Endodermal cell (in vitro differentiated cells): ENCODE results near the gene ARHGAP45. TPM values are rescaled to one million over a fixed set of nuclear protein-coding genes. Genes with fewer than 3 reads are reported as not detected.
A peak's percentile ranks its signal among the peaks of the same experiment; 100 is the strongest.

Experiments used
- DNase-seq: peaks from one replicate; pipeline ENCODE4 v3.0.0-alpha.2; 2017
- H3K27ac ChIP-seq: 2 replicates; pipeline ENCODE4 v1.5.1; 2013; ENCODE audit warnings: mild to moderate bottlenecking, low read depth, low read length, moderate library complexity
- H3K27me3 ChIP-seq: 2 replicates; pipeline ENCODE4 v1.6.1; 2013; ENCODE audit warnings: mild to moderate bottlenecking, low read length, moderate library complexity; ENCODE audit not compliant: insufficient read depth, control insufficient read depth, poor library complexity, severe bottlenecking
- H3K36me3 ChIP-seq: 2 replicates; pipeline ENCODE4 v1.7.0; 2013; ENCODE audit warnings: mild to moderate bottlenecking, low read length, moderate library complexity; ENCODE audit not compliant: control insufficient read depth, insufficient read depth
- H3K4me1 ChIP-seq: one replicate; pipeline ENCODE4 v1.7.0; 2013; ENCODE audit warnings: low read length; ENCODE audit not compliant: control insufficient read depth, insufficient read depth
- H3K4me3 ChIP-seq: 2 replicates; pipeline ENCODE4 v1.5.1; 2013; ENCODE audit warnings: mild to moderate bottlenecking, low read length, moderate library complexity
- H3K9ac ChIP-seq: 2 replicates; pipeline ENCODE4 v1.6.1; 2013; ENCODE audit warnings: mild to moderate bottlenecking, low read length, moderate library complexity; ENCODE audit not compliant: poor library complexity, severe bottlenecking; ENCODE audit errors: extremely low read depth
- H3K9me3 ChIP-seq: 2 replicates; pipeline ENCODE4 v1.6.1; 2013; ENCODE audit warnings: mild to moderate bottlenecking, low read length, moderate library complexity; ENCODE audit not compliant: control insufficient read depth
- H3K27ac Mint-ChIP-seq: 2 replicates; pipeline ENCODE4 v1.8.0; 2020; ENCODE audit warnings: mixed read lengths
- H3K27me3 Mint-ChIP-seq: 2 replicates; pipeline ENCODE4 v1.8.0; 2021; ENCODE audit warnings: mild to moderate bottlenecking, mixed read lengths; ENCODE audit not compliant: insufficient read depth
- H3K36me3 Mint-ChIP-seq: 2 replicates; pipeline ENCODE4 v1.8.0; 2020; ENCODE audit warnings: low read depth, mixed read lengths
- H3K4me1 Mint-ChIP-seq: 2 replicates; pipeline ENCODE4 v1.8.0; 2020; ENCODE audit warnings: mixed read lengths
- H3K4me3 Mint-ChIP-seq: 2 replicates; pipeline ENCODE4 v1.8.0; 2020; ENCODE audit warnings: mild to moderate bottlenecking, moderate library complexity, mixed read lengths
- H3K9me3 Mint-ChIP-seq: 2 replicates; pipeline ENCODE4 v1.8.0; 2020; ENCODE audit warnings: mild to moderate bottlenecking, mixed read lengths
- WGBS, 2 experiments: methylation state at CpG; one replicate each; pipeline versions ENCODE4 v1.1.5 to v1.1.7; 2013; ENCODE audit warnings: missing lambda C conversion rate in 2 of 2, mixed read lengths in 1 of 2; ENCODE audit not compliant: insufficient coverage in 1 of 2, insufficient read length in 1 of 2; 5-methylcytosine and 5-hydroxymethylcytosine counted together
- total RNA-seq, 2 donors: library from RNA; stranded (reverse); fragmentation: NEBNext Ultra II Directional in 1 of 2; extraction: Animal tissue kit (Norgen Biotek cat#: 25700) in 1 of 2; gene quantifications; 2 replicates in 1 of 2; 3 replicates in 1 of 2; pipeline ENCODE4 v1.2.1, GENCODE V29; 2021
- TF ChIP-seq, protein P1 (sequence below): fragments of 200-600 bp; sonication (generic); conservative IDR thresholded peaks from 2 replicates; pipeline ENCODE4 v1.5.0; 2021; ENCODE audit warnings: antibody characterized with exemption, mild to moderate bottlenecking

ARHGAP45 gene
- total RNA-seq, 2 donors from 2014 or later = 14.8 to 17.1 TPM

DNA sequence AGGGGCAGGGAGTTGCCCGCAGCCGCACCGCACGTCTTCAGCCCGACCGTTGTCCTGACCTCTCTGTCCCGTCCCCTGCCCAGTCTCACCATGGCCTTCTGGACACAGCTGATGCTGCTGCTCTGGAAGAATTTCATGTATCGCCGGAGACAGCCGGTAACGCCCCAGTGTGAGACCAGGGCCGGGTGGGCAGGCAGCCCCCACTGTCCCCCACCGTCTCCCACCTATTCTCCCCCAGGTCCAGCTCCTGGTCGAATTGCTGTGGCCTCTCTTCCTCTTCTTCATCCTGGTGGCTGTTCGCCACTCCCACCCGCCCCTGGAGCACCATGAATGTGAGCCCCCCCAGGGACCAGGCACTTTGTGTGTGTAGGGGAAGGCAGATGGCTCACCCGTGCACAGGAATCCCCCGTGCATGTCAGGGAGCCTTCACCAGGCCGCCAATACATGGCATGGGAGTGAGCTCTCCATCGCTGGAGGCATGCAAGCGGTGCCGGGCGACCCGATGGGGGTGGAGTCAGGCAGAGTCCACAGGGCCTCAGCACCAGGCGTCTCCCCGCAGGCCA is 25.6 kb upstream of the ARHGAP45 start:
- 57 to 63% methylated on average over 11 to 26 of the region's 26 CpGs for WGBS, 2 experiments
- peaks cover 7% of the 10 kb centered on the region for H3K4me1 Mint-ChIP-seq
- no peak for DNase-seq
- H3K4me3 Mint-ChIP-seq = peak overlapping the region; percentile 82
- peaks cover 35% of the 10 kb centered on the region for H3K36me3 Mint-ChIP-seq
- H3K27ac ChIP-seq = no peak overlapping the region
- H3K27me3 ChIP-seq = no peaks in the 10 kb centered on the region
- H3K9me3 Mint-ChIP-seq = no peaks in the 10 kb centered on the region
- no peaks in the 10 kb centered on the region for H3K9me3 ChIP-seq
- no peaks in the 10 kb centered on the region for H3K27me3 Mint-ChIP-seq
- peak overlapping the region; percentile 91 for H3K4me3 ChIP-seq
- peak overlapping the region; percentile 92 for H3K27ac Mint-ChIP-seq
- no peak overlapping the region for H3K9ac ChIP-seq
- TF ChIP-seq, protein P1, sequence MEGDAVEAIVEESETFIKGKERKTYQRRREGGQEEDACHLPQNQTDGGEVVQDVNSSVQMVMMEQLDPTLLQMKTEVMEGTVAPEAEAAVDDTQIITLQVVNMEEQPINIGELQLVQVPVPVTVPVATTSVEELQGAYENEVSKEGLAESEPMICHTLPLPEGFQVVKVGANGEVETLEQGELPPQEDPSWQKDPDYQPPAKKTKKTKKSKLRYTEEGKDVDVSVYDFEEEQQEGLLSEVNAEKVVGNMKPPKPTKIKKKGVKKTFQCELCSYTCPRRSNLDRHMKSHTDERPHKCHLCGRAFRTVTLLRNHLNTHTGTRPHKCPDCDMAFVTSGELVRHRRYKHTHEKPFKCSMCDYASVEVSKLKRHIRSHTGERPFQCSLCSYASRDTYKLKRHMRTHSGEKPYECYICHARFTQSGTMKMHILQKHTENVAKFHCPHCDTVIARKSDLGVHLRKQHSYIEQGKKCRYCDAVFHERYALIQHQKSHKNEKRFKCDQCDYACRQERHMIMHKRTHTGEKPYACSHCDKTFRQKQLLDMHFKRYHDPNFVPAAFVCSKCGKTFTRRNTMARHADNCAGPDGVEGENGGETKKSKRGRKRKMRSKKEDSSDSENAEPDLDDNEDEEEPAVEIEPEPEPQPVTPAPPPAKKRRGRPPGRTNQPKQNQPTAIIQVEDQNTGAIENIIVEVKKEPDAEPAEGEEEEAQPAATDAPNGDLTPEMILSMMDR = no peak
- peaks cover 36% of the 10 kb centered on the region for H3K36me3 ChIP-seq
- H3K4me1 ChIP-seq = no peaks in the 10 kb centered on the region

DNA sequence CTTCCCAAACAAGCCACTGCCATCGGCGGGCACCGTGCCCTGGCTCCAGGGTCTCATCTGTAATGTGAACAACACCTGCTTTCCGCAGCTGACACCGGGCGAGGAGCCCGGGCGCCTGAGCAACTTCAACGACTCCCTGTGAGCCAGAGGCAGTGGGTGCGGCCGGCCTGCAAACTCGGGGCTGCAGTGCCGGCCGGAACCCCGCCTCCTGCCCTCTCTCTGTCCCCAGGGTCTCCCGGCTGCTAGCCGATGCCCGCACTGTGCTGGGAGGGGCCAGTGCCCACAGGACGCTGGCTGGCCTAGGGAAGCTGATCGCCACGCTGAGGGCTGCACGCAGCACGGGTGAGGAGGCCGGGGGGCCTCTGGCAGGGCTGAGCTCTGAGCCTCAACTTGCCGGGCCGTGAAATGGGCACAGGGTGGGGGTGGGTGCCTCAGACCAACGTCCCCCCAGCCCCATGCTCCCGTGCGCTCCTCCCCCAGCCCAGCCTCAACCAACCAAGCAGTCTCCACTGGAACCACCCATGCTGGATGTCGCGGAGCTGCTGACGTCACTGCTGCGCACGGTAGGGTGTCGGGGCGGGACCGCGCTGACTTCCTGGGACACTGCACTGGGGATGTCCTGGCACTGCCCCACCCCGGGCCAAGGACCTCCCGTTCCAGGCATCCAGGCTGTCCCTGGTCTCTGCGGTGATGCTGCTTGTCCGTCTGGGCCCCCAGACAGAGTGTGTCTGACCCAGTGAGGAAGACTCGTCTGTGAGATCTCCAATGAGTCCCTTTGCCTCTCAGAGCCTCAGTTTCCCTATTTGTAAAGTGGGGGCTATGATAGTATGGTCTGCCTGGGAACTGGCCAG is 24.9 kb upstream of the ARHGAP45 start:
- peaks cover 32% of the 10 kb centered on the region for H3K36me3 Mint-ChIP-seq
- 87 to 94% methylated on average over 20 to 43 of the region's 43 CpGs for WGBS, 2 experiments
- peak; percentile 49 for DNase-seq
- Histone ChIP-seq H3K9me3 (no peaks in the 10 kb centered on the region), H3K9ac (no peak overlapping the region), H3K27me3 (no peaks in the 10 kb centered on the region), H3K36me3 (peaks cover 33% of the 10 kb centered on the region), H3K4me1 (no peaks in the 10 kb centered on the region), H3K27ac (no peak overlapping the region), H3K4me3 (no peak overlapping the region)
- no peak overlapping the region for H3K27ac Mint-ChIP-seq
- H3K27me3 Mint-ChIP-seq = no peaks in the 10 kb centered on the region
- TF ChIP-seq, protein P1 = no peak
- H3K9me3 Mint-ChIP-seq = no peaks in the 10 kb centered on the region
- peaks cover 7% of the 10 kb centered on the region for H3K4me1 Mint-ChIP-seq
- H3K4me3 Mint-ChIP-seq = peak overlapping the region; percentile 82

DNA sequence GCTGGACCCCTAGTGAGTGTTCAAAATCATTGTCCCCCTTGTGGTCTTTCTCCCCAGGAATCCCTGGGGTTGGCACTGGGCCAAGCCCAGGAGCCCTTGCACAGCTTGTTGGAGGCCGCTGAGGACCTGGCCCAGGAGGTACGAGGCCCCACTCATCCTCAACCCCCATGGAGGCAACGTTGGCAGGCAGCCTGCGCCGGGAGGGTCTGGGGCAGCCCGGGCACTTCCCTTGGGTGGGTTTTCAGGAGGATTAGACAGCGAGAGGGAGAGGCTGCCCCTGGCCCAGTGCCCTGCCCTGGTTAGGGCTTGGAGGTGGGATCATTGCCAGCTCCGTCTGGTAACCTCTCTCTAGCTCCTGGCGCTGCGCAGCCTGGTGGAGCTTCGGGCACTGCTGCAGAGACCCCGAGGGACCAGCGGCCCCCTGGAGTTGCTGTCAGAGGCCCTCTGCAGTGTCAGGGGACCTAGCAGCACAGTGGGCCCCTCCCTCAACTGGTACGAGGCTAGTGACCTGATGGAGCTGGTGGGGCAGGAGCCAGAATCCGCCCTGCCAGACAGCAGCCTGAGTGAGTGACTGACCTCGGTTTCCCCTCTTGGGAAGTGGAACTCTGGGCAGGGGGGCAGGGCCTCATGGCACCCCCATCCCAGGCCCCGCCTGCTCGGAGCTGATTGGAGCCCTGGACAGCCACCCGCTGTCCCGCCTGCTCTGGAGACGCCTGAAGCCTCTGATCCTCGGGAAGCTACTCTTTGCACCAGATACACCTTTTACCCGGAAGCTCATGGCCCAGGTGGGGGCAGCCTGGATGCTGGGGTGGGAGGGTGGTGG is 24.1 kb upstream of the ARHGAP45 start:
- Mint-ChIP-seq H3K4me3 (no peak overlapping the region), H3K9me3 (no peaks in the 10 kb centered on the region)
- TF ChIP-seq, protein P1 = no peak

More for the DNA sequence above, 24.1 kb upstream of the ARHGAP45 start:
- H3K9me3 ChIP-seq = no peaks in the 10 kb centered on the region
- 84 to 90% methylated on average over 18 to 23 of the region's 23 CpGs for WGBS, 2 experiments
- no peaks in the 10 kb centered on the region for H3K27me3 ChIP-seq
- H3K27me3 Mint-ChIP-seq = no peaks in the 10 kb centered on the region
- no peak overlapping the region for H3K9ac ChIP-seq
- no peaks in the 10 kb centered on the region for H3K4me1 ChIP-seq
- H3K27ac Mint-ChIP-seq = no peak overlapping the region
- peak; percentile 52 for DNase-seq
- H3K4me1 Mint-ChIP-seq = peaks cover 7% of the 10 kb centered on the region
- peaks cover 27% of the 10 kb centered on the region for H3K36me3 Mint-ChIP-seq
- H3K36me3 ChIP-seq = peaks cover 27% of the 10 kb centered on the region
- H3K27ac ChIP-seq = no peak overlapping the region
- no peak overlapping the region for H3K4me3 ChIP-seq
